HG03175 (cell line): ENCODE measurements around the gene KPNA6.
"Not testable (repeated sequence)": the region's sequence is repeated elsewhere in the genome, so short reads cannot be mapped to it uniquely, and the experiment has no call there.

Experiments
- ATAC-seq: cut with Tn5 transposase; IDR thresholded peaks from one replicate; pipeline ENCODE4 v1.9.1; 2021; ENCODE audit warnings: mild to moderate bottlenecking, moderate library complexity; ENCODE audit not compliant: unreplicated experiment

Gene KPNA6

GRCh38 chr1:32107742-32108661 lies at the start of gene KPNA6:
TSS of gene KPNA6 (plus strand) at chr1:32108056. CDS start at chr1:32108131, 75 bp downstream.
- ATAC-seq, result peak; percentile 75

- ATAC-seq, result no peak
Observed at GRCh38 chr1:32060914-32061313, 46.9 kb upstream of the KPNA6 start.

- ATAC-seq, result no peak
Observed at GRCh38 chr1:32062867-32063230, 45.0 kb upstream of the KPNA6 start.

- no peak for ATAC-seq
Observed at GRCh38 chr1:32063261-32063681, 44.6 kb upstream of the KPNA6 start.

GRCh38 chr1:32065613-32066488 lies 42.0 kb upstream of the KPNA6 start:
- ATAC-seq, result not testable (repeated sequence)

- ATAC-seq, result no peak
Observed at GRCh38 chr1:32066489-32066873, 41.4 kb upstream of the KPNA6 start.

- ATAC-seq, result no peak
Observed at GRCh38 chr1:32068957-32069588, 38.8 kb upstream of the KPNA6 start.

GRCh38 chr1:32071758-32072621 lies 35.9 kb upstream of the KPNA6 start:
- ATAC-seq, result no peak

- ATAC-seq, result peak; percentile 88
Observed at GRCh38 chr1:32072622-32073298, 35.1 kb upstream of the KPNA6 start, which contains the start of gene TMEM39B. TSS of gene TMEM39B (plus strand) at chr1:32072939. CDS start at chr1:32073048, 109 bp downstream.

GRCh38 chr1:32073299-32074229 lies 34.3 kb upstream of the KPNA6 start:
- peak; percentile 11 for ATAC-seq

- no peak for ATAC-seq
Observed at GRCh38 chr1:32074841-32075240, 33.0 kb upstream of the KPNA6 start.

- ATAC-seq, result no peak
Observed at GRCh38 chr1:32077451-32077850, 30.4 kb upstream of the KPNA6 start.

- no peak for ATAC-seq
Observed at GRCh38 chr1:32082022-32082421, 25.8 kb upstream of the KPNA6 start.

- ATAC-seq, result not testable (repeated sequence)
Observed at GRCh38 chr1:32086381-32086780, 21.5 kb upstream of the KPNA6 start.

GRCh38 chr1:32091176-32091575 lies 16.7 kb upstream of the KPNA6 start:
- no peak for ATAC-seq

GRCh38 chr1:32091591-32091990 lies 16.3 kb upstream of the KPNA6 start:
- no peak for ATAC-seq

- ATAC-seq, result no peak
Observed at GRCh38 chr1:32094746-32095521, 12.9 kb upstream of the KPNA6 start.

- no peak for ATAC-seq
Observed at GRCh38 chr1:32099426-32099825, 8.4 kb upstream of the KPNA6 start.
